Superior temporal gyrus (tissue), 1 donor: ENCODE measurements around the gene LUZP2.
"Not testable (repeated sequence)": the region's sequence is repeated elsewhere in the genome, so short reads cannot be mapped to it uniquely, and the experiment has no call there.

Experiments used
- DNase-seq: peaks from one replicate; pipeline ENCODE4 v3.0.0-alpha.2; 2016; ENCODE audit errors: extremely low spot score

The LUZP2 gene

GRCh38 chr11:24900960-24901549 lies 404.2 kb downstream of the LUZP2 start:
- no peak for DNase-seq

- DNase-seq = no peak
Measured at GRCh38 chr11:24903555-24903954, 406.7 kb downstream of the LUZP2 start.

DNA sequence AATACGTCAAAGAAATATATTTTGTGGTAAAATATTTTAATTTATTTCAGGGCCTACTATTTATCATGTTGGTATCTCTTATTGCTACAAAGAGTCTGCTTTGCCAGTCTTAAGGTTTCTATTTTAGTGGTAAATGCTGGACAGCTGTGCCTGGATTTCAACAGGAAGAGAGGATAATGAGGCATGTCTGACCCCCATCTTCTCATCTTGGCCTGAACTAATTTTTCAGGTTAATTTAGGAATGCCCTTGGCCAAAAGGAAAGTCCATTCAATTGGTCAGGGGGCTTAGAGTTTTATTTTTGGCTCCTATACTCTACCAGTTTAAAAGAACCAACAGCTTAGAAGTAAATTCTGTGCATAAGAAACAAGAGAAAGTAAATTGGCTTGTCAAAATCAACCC lies 428.2 kb downstream of the LUZP2 start:
- DNase-seq = no peak

DNA sequence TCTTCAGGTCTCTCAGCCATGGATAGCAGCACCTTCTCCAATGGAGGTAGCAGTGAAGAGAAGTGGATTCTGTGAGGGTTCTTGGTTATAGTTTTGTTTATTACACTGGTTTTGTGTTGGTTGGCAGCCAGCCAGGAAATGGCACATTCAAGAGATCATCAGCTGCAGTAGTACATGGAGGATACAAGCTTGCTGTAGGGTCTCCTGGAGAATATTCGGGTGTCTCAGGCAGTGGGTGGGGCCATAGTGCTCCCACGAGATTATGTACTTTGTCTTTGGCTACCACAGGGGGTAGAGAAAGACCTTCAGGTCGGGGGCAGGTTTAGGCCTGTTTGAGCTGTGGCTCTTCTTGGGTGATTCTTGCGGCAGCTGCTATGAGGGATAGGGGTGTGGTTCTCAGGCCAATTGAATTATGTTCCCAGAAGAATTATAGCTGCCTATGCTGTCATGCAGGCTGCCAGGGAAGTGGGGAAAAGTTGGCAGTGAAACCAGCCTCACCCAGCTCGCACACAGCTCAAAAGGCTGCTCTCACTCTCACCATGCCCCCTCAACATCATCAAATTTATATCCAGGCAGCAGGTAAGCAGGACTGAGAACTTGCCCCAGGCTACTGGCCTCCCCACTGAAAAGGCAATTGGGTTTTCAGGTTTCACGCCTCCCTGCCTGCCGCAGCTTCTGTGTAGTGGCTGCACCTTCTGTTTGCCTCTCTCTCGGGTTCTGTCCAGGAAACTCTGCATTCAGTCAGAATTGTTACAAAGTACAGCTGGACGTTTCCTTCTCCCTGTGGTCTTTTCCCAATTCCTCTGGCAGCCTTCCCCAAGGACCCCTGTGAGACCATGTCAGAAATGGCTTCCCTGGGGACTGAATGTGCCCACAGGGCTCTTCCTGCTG lies 435.5 kb downstream of the LUZP2 start:
- no peak for DNase-seq

DNA sequence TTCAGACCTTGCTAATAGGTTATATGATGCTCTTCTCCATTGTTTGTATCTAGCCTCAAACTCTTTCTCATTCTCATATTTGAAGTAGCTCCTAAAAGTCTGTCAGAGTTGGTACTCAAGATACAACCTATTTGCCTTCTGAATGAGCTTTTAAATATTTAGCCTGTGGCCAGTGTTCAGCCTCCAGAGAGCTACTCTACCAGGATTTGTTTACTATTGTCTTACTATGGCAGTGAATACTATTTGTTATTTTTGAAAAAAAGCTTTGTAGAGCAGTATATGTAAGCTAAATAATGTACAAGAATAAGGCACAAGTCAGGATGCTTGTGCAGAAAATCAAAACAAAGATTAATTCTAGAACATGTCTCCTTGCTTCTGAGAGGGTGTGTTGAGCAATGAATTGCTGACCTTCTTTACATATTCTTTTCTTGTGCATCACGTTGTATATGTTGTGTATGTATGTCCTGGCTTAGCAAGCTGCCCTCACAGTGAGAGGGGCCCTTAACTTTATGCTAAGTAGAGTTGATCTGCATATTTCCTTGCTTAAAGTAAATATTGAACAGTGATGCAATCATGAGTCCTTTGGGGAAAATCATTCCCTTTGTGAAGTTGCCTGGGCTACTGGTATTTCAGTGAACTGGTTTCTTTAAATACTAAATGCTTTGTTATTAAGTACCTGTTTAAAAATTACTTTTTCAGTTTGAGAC lies 438.0 kb downstream of the LUZP2 start:
- no peak for DNase-seq

DNA sequence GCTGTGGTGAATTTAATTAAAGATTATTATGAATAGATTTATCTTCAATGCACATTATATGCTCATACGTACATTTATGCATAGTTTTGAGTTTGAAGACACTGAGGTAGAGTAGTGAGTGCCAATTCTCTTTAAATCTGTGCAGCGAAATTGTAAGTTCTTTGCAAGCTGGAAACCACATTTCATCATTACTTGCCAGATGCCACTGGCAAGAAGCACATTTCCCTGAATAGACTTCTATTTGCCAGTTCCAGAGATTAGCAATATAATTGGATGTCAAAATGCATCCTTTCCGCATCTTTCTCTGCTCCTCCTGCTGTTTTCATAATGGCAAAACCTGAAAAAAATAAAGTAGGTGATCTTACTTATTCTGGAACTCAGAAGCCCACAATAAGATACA lies 448.0 kb downstream of the LUZP2 start:
- DNase-seq = peak; percentile 21

GRCh38 chr11:24949406-24949805 lies 452.6 kb downstream of the LUZP2 start:
- DNase-seq = no peak

DNA sequence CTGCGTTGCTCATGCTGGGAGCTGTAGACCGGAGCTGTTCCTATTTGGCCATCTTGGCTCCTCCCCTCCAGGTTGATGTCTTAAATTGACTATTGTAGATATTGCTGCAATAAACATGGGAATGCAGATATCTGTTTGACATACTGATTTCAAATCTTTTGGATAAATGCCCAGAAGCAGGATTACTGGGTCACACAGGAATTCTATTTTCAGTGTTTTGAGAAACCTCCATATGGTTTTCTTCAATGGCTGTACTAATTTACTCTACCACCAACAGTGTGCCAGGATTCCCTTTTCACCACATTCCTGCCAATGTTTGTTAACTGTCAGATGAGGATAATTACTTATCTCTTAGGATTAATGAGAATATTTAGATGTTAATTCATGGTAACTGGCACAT lies 467.0 kb downstream of the LUZP2 start:
- no peak for DNase-seq

DNA sequence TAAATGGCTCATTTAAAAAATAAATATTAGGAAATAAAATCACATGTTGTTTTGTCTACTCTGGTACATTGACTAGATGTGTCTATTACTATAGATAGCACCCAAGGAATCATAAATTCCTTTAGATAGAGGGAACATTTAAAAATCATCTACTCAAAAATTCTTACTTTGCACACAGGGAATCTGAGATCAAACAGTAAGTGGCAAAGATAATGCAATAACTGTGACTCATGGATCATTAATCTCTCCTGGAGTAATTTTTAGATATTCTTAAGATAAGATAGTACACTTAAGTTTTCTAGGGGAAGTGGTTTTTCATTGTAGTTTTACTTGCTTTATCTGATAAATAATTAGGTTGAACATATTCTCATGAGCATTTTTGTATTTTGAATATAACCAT lies 468.9 kb downstream of the LUZP2 start:
- no peak for DNase-seq

DNA sequence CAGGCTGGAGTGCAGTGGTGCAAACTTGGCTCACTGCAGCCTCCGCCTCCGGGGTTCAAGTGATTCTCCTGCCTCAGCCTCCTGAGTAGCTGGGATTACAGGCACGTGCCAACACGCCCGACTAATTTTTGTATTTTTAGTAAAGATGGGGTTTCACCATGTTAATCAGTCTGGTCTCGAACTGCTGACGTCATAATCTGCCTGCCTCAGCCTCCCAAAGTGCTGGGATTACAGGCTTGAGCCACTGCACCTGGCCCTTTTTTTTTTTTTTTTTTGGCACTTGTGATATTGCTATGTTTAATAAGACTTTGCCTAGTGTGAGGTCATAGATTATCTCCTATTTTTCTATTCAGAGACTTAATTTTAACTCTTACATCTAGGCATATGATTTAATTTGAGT lies 497.1 kb downstream of the LUZP2 start:
- DNase-seq = not testable (repeated sequence)

GRCh38 chr11:24999929-25000328 lies 503.1 kb downstream of the LUZP2 start:
- DNase-seq = not testable (repeated sequence)

DNA sequence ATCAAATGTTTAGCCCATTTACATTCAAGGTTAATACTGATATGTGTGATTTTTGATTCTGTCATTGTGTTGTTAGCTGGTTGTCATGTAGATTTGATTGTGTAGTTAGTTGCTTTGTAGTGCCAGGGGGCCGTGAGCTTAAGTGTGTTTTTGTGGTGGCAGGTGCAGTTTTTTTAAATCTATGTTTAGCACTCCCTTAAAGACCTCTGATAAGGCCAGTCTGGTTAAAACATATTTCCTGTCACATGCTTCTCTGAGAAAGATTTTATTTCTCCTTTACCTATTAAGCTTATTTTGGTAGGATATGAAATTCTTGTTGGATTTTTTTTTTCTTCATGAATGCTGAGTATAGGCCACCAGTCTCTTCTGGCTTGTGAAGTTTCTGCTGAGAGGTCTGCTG lies 540.6 kb downstream of the LUZP2 start:
- DNase-seq = no peak

DNA sequence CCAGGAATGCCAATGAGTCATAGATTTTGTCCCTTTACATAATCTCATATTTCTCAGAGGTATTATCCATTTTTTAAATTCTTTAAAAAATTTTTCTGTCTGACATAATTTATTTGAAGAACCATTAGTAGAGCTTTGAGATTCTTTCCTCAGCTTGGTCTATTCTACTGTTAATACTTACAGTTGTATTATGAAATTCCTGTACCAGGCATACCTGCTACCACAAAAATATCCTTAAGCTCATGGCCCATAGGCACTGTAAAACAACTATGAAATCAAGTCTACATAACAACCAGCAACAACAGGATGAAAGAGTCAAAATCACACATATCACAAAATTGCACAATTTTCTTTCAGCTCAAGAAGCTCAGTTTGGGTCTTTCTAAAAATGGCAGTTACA lies 541.3 kb downstream of the LUZP2 start:
- DNase-seq = no peak

DNA sequence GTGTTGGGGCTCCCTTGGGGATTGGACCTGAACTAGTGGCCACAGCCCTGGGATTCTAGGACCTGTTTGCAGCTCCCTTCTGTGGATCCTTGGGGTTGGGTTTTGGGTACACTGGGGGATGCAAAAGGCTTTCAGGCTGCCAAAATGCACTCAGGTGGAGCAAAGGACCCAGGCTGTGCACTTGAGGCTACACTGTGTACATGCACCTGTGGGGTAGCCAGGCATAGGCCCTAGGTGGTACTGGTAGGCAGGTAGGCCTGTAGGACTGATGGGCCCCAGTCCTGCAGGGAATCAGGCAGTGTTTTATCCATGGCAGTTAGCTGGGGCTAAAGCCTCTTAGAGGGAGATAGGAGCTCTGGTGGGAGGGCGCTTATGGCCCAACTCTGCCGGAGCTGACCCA lies 542.3 kb downstream of the LUZP2 start:
- no peak for DNase-seq

DNA sequence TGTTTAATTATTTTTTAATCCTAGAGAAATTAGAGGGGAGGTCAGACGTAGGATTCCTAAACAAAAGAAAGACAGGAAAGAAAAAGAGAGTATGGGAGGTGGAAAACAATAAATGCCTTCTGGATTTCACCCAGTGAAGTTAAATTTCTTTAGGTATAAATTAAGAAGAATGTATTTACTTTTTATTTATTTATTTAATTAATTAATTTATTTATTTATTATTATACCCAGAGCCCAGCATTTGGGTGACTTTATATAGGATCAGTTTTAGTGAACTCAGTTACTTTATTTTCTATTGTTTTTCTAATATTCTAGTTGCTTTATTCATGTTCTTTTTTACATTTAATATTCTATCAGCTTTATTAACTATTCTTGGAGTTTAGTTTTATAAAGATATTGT lies 551.8 kb downstream of the LUZP2 start:
- DNase-seq = no peak

- DNase-seq = no peak
Measured at GRCh38 chr11:25052844-25053243, 556.0 kb downstream of the LUZP2 start.

GRCh38 chr11:25057861-25058260 lies 561.0 kb downstream of the LUZP2 start:
- no peak for DNase-seq

- peak; percentile 62 for DNase-seq
Measured at GRCh38 chr11:25065746-25066145, 568.9 kb downstream of the LUZP2 start.

- DNase-seq = no peak
Measured at GRCh38 chr11:25066706-25067105, 569.9 kb downstream of the LUZP2 start.

DNA sequence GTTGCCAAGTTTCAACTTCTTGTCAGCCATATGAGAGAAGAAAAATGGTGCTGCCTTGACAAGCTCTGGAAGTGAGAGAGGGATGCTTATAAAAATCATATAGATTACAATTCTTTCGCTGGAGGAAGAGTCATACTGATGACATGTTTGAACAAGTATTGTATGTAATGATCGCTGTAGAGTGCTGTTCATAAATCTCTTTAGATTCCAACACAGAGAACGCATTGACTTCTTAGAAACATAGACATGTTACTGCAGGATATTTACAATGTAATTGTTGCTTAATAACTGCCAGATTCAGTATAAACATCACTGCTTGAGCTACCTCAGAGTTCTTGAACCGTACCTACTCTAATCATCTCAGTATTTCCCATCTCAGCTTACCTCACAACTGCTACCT lies 571.6 kb downstream of the LUZP2 start:
- DNase-seq = no peak

GRCh38 chr11:25094085-25094802 lies 597.4 kb downstream of the LUZP2 start:
- no peak for DNase-seq

- no peak for DNase-seq
Measured at GRCh38 chr11:25119416-25119815, 622.6 kb downstream of the LUZP2 start.
